NT2/D1 (cell line): ENCODE results near the gene ANKRA2.

ENCODE experiments used
- DNase-seq: peaks from one replicate; pipeline ENCODE4 v3.0.0-alpha.2; 2011; ENCODE audit warnings: low read depth, low spot score
- H3K27me3 ChIP-seq: 2 replicates; pipeline ENCODE4 v1.6.0; 2011; ENCODE audit warnings: mild to moderate bottlenecking; ENCODE audit not compliant: insufficient read length, insufficient read depth
- H3K36me3 ChIP-seq: 2 replicates; pipeline ENCODE4 v1.6.1; 2011; ENCODE audit warnings: mild to moderate bottlenecking, low read length, mixed read lengths; ENCODE audit not compliant: insufficient read depth, insufficient read length
- H3K4me1 ChIP-seq: 2 replicates; pipeline ENCODE4 v1.5.1; 2011; ENCODE audit not compliant: insufficient read depth, insufficient read length
- H3K4me3 ChIP-seq: 2 replicates; pipeline ENCODE4 v1.5.1; 2011; ENCODE audit warnings: low read depth; ENCODE audit not compliant: insufficient read length
- H3K9ac ChIP-seq: 2 replicates; pipeline ENCODE4 v1.6.0; 2011; ENCODE audit warnings: low read depth; ENCODE audit not compliant: insufficient read length
- H3K9me3 ChIP-seq: 2 replicates; pipeline ENCODE4 v1.5.1; 2011; ENCODE audit warnings: mild to moderate bottlenecking, low read length; ENCODE audit not compliant: insufficient read depth
- SUZ12 ChIP-seq: IDR thresholded peaks from 2 replicates; pipeline ENCODE4 v1.6.1; 2011; ENCODE audit not compliant: insufficient read length, insufficient read depth; ENCODE audit errors: extremely low read depth
- YY1 ChIP-seq: IDR thresholded peaks from 2 replicates; pipeline ENCODE4 v1.6.1; 2011; ENCODE audit not compliant: insufficient read length, insufficient read depth
- ZNF274 ChIP-seq: IDR thresholded peaks from 2 replicates; pipeline ENCODE4 v1.6.1; 2011; ENCODE audit warnings: mild to moderate bottlenecking, low read depth, low read length

The ANKRA2 gene

GRCh38 chr5:73582285-73583145, 17.1 kb upstream of the ANKRA2 start:
- Histone ChIP-seq H3K4me3 (no peak overlapping the region), H3K9ac (no peak overlapping the region), H3K27me3 (no peaks in the 10 kb centered on the region), H3K36me3 (peaks cover 54% of the 10 kb centered on the region), H3K4me1 (no peaks in the 10 kb centered on the region), H3K9me3 (no peaks in the 10 kb centered on the region)
- TF ChIP-seq YY1 (no peak), ZNF274 (no peak)
- DNase-seq = no peak

GRCh38 chr5:73565969-73566547, 619 bp upstream of the ANKRA2 start:
- TF ChIP-seq YY1 (no peak), ZNF274 (no peak), SUZ12 (no peak)
- Histone ChIP-seq H3K9ac (peak overlapping the region; percentile 89), H3K4me1 (no peaks in the 10 kb centered on the region), H3K9me3 (no peaks in the 10 kb centered on the region), H3K27me3 (no peaks in the 10 kb centered on the region), H3K36me3 (peaks cover 31% of the 10 kb centered on the region), H3K4me3 (peak overlapping the region; percentile 95)
- DNase-seq = no peak

GRCh38 chr5:73564675-73565074, 764 bp downstream of the ANKRA2 start:
- no peak for TF ChIP-seq YY1
- TF ChIP-seq SUZ12 = no peak
- no peak for TF ChIP-seq ZNF274
- peak overlapping the region; percentile 95 for H3K4me3 ChIP-seq
- H3K4me1 ChIP-seq = no peaks in the 10 kb centered on the region
- H3K9ac ChIP-seq = peak overlapping the region; percentile 84
- no peaks in the 10 kb centered on the region for H3K27me3 ChIP-seq
- no peaks in the 10 kb centered on the region for H3K9me3 ChIP-seq
- H3K36me3 ChIP-seq = peaks cover 22% of the 10 kb centered on the region
- DNase-seq = no peak

GRCh38 chr5:73564018-73564417, 1.4 kb downstream of the ANKRA2 start:
- H3K36me3 ChIP-seq = peaks cover 16% of the 10 kb centered on the region
- no peak overlapping the region for H3K4me3 ChIP-seq
- TF ChIP-seq SUZ12 (no peak), YY1 (no peak), ZNF274 (no peak)
- DNase-seq = no peak
- no peaks in the 10 kb centered on the region for H3K27me3 ChIP-seq
- peak overlapping the region; percentile 17 for H3K9ac ChIP-seq
- H3K9me3 ChIP-seq = no peaks in the 10 kb centered on the region
- no peaks in the 10 kb centered on the region for H3K4me1 ChIP-seq

GRCh38 chr5:73558950-73559349, 6.5 kb downstream of the ANKRA2 start:
- Histone ChIP-seq H3K36me3 (peaks cover 5% of the 10 kb centered on the region), H3K4me1 (no peaks in the 10 kb centered on the region), H3K27me3 (no peaks in the 10 kb centered on the region), H3K9me3 (no peaks in the 10 kb centered on the region), H3K9ac (no peak overlapping the region), H3K4me3 (no peak overlapping the region)
- DNase-seq = no peak
- no peak for TF ChIP-seq ZNF274
- no peak for TF ChIP-seq YY1
- TF ChIP-seq SUZ12 = no peak

GRCh38 chr5:73552642-73553041, 12.8 kb downstream of the ANKRA2 start:
- TF ChIP-seq ZNF274 = no peak
- TF ChIP-seq YY1 = no peak
- no peak for TF ChIP-seq SUZ12
- Histone ChIP-seq H3K4me3 (no peak overlapping the region), H3K36me3 (peaks cover 3% of the 10 kb centered on the region), H3K4me1 (no peaks in the 10 kb centered on the region), H3K9ac (no peak overlapping the region), H3K27me3 (no peaks in the 10 kb centered on the region), H3K9me3 (no peaks in the 10 kb centered on the region)
- no peak for DNase-seq

- Histone ChIP-seq H3K9me3 (no peaks in the 10 kb centered on the region), H3K36me3 (peaks cover 3% of the 10 kb centered on the region), H3K9ac (no peak overlapping the region), H3K4me1 (no peaks in the 10 kb centered on the region), H3K4me3 (no peak overlapping the region), H3K27me3 (no peaks in the 10 kb centered on the region)
- DNase-seq = no peak
- TF ChIP-seq SUZ12 = no peak
- no peak for TF ChIP-seq ZNF274
- no peak for TF ChIP-seq YY1
These were observed 15.4 kb downstream of the ANKRA2 start for GRCh38 chr5:73550016-73550415.
